Kidney (tissue), 14 donors: ENCODE data around the gene TYRP1. TPM values are rescaled to one million over a fixed set of nuclear protein-coding genes. Genes with fewer than 3 reads are reported as not detected.

Source experiments
- DNase-seq, 5 donors: peaks; one replicate each; pipeline ENCODE4 v3.0.0-alpha.2; 2013 to 2020
- FAIRE-seq: peaks from 2 replicates; lab custom pipeline; 2012; peaks lifted over from hg19 to GRCh38; lab: Jason Lieb, UNC
- H3K27ac ChIP-seq, 2 donors: one replicate each; pipeline ENCODE4 v1.7.0; 2013; ENCODE audit warnings: low read depth in 2 of 2, low read length in 2 of 2, inconsistent platforms in 1 of 2
- H3K27me3 ChIP-seq: one replicate; pipeline ENCODE4 v1.7.1; 2013; ENCODE audit warnings: low read length, inconsistent platforms; ENCODE audit not compliant: control insufficient read depth, insufficient read depth
- H3K36me3 ChIP-seq, 3 donors: one replicate each; pipeline versions ENCODE4 v1.7.0 to v1.7.1; 2013; ENCODE audit warnings: low read length in 3 of 3, control low read depth in 1 of 3, inconsistent platforms in 1 of 3; ENCODE audit not compliant: insufficient read depth in 3 of 3, control insufficient read depth in 2 of 3
- H3K4me1 ChIP-seq, 3 donors: one replicate each; pipeline versions ENCODE4 v1.7.0 to v1.7.1; 2013; ENCODE audit warnings: low read length in 3 of 3, inconsistent platforms in 1 of 3, low read depth in 1 of 3; ENCODE audit not compliant: control insufficient read depth in 2 of 3, insufficient read depth in 2 of 3
- H3K4me3 ChIP-seq, 3 donors: one replicate each; pipeline versions ENCODE4 v1.7.0 to v1.8.1; 2013; ENCODE audit warnings: low read length in 3 of 3, control low read depth in 1 of 3, inconsistent platforms in 1 of 3
- H3K9ac ChIP-seq, 3 donors: one replicate each; pipeline versions ENCODE4 v1.7.0 to v1.7.1; 2013; ENCODE audit warnings: low read length in 3 of 3, control low read depth in 1 of 3, inconsistent platforms in 1 of 3
- H3K9me3 ChIP-seq, 3 donors: one replicate each; pipeline versions ENCODE4 v1.7.0 to v1.7.1; 2013; ENCODE audit warnings: low read length in 3 of 3, control low read depth in 1 of 3, inconsistent platforms in 1 of 3; ENCODE audit not compliant: control insufficient read depth in 2 of 3, insufficient read depth in 1 of 3
- intact Hi-C: fragments of 100-400 bp; cut with DNase I; formaldehyde crosslinking; loops from one replicate; pipeline ENCODE4 v1.11.1; 2022
- polyA plus RNA-seq: library from polyadenylated mRNA; stranded (reverse); fragments of 350-450 nt; fragmentation: Illumina TruSeq; extraction: RNeasy Lipid Tissue Mini Kit (QIAGEN cat#74804); gene quantifications from one replicate; pipeline ENCODE4 v1.2.3, GENCODE V29; 2014; ENCODE audit warnings: low read depth, low replicate concordance; ENCODE audit not compliant: insufficient read depth
- total RNA-seq: library from RNA; stranded (reverse); fragmentation: NEBNext Ultra II Directional; extraction: Animal tissue kit (Norgen Biotek cat#: 25700); gene quantifications from one replicate; pipeline ENCODE4 v1.2.1, GENCODE V29; 2021
- TF ChIP-seq, protein P1 (sequence below): IDR thresholded peaks from 3 replicates; pipeline ENCODE4 v1.5.1; 2012; ENCODE audit warnings: mild to moderate bottlenecking, moderate library complexity, borderline replicate concordance; ENCODE audit not compliant: insufficient read depth; ENCODE audit errors: extremely low read depth
- donor health status: control.
- donor health status: control.
- donor health status: control.
- donor health status: control.
- donor health status: control.
- donor health status: DM: yes; HTN: yes; CAD: no.
- donor health status: Normal renal cell carcinoma (clear cell type).

TYRP1 gene
- total and polyA plus RNA-seq, 2 donors from 2014 or later, result 0.41 to 10.0 TPM

DNA sequence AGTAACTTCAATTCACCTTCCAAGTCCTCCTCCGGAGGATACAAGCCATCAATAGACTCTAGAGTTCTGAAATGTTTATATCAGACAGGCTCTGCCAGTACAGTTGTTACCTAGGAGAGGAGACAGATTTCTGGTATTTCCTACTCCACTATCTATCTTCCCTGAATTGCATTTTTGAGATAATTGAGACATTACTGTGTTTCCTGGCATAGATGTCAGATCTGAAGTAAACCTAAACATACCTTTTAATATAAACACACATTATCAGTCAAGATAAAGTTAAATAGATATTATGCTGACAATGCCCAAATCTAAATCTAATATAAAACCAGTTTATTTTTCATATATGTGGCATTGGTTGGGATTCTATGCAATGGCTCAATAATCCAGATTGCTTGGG lies 8.2 kb upstream of the TYRP1 start:
- Histone ChIP-seq H3K36me3 (no peaks in the 10 kb centered on the region), H3K27me3 (no peaks in the 10 kb centered on the region), H3K4me3 (no peak overlapping the region), H3K4me1 (peaks cover 0 to 3% (median 0%) of the 10 kb centered on the region in 3 donors), H3K9ac (no peak overlapping the region), H3K27ac (no peak overlapping the region), H3K9me3 (no peaks in the 10 kb centered on the region)
- no peak for FAIRE-seq
- intact Hi-C loops, result no loop called here
- DNase-seq, result no peak
- TF ChIP-seq, protein P1, sequence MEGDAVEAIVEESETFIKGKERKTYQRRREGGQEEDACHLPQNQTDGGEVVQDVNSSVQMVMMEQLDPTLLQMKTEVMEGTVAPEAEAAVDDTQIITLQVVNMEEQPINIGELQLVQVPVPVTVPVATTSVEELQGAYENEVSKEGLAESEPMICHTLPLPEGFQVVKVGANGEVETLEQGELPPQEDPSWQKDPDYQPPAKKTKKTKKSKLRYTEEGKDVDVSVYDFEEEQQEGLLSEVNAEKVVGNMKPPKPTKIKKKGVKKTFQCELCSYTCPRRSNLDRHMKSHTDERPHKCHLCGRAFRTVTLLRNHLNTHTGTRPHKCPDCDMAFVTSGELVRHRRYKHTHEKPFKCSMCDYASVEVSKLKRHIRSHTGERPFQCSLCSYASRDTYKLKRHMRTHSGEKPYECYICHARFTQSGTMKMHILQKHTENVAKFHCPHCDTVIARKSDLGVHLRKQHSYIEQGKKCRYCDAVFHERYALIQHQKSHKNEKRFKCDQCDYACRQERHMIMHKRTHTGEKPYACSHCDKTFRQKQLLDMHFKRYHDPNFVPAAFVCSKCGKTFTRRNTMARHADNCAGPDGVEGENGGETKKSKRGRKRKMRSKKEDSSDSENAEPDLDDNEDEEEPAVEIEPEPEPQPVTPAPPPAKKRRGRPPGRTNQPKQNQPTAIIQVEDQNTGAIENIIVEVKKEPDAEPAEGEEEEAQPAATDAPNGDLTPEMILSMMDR, result no peak

DNA sequence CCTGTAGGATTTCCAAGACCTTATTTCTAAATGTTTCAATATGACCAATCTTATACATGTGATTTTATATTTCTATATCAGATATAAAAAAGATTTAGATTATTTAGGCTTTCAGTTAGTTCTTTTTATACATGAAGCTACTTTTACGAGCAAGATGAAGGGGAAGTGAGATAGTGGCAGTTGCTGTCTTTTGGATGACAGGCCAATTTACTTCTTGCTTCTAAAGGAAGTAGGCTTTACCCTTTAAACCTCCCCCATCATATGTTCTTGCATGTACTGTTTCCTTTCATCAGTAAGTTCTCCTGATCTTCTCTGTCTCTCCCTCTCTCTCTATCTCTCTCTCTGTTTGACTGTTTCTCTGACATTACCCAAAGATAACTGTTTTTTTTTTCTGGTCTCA lies 4.0 kb upstream of the TYRP1 start:
- intact Hi-C loops, result no loop called here

GRCh38 chr9:12694013-12694412 lies 828 bp downstream of the TYRP1 start:
- H3K27ac ChIP-seq, result no peak overlapping the region
- intact Hi-C loops, result no loop called here
- TF ChIP-seq, protein P1, result no peak
- DNase-seq, result peak in 1 of 5 donors; percentile 29
- no peaks in the 10 kb centered on the region for H3K4me1 ChIP-seq
- H3K36me3 ChIP-seq, result no peaks in the 10 kb centered on the region
- H3K27me3 ChIP-seq, result no peaks in the 10 kb centered on the region
- H3K9me3 ChIP-seq, result no peaks in the 10 kb centered on the region
- FAIRE-seq, result no peak
- H3K4me3 ChIP-seq, result no peak overlapping the region
- H3K9ac ChIP-seq, result no peak overlapping the region

More for the DNA sequence above, 4.0 kb upstream of the TYRP1 start:
- H3K4me3 ChIP-seq, result no peak overlapping the region
- H3K27me3 ChIP-seq, result no peaks in the 10 kb centered on the region
- DNase-seq, result no peak
- TF ChIP-seq, protein P1, result no peak
- H3K4me1 ChIP-seq, result no peaks in the 10 kb centered on the region
- no peaks in the 10 kb centered on the region for H3K9me3 ChIP-seq
- no peak for FAIRE-seq
- no peaks in the 10 kb centered on the region for H3K36me3 ChIP-seq
- H3K9ac ChIP-seq, result no peak overlapping the region
- no peak overlapping the region for H3K27ac ChIP-seq

DNA sequence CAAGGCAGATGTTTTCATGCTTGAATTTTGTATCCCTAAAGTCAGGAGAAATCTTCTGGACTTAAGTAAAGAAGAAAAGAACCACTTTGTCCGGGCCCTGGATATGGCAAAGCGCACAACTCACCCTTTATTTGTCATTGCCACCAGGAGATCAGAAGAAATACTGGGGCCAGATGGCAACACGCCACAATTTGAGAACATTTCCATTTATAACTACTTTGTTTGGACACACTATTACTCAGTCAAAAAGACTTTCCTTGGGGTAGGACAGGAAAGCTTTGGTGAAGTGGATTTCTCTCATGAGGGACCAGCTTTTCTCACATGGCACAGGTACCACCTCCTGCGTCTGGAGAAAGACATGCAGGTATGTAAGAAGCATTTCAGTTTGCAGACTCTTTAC lies 2.3 kb downstream of the TYRP1 start:
- FAIRE-seq (no peak), DNase-seq (no peak)
- H3K27me3 ChIP-seq, result no peaks in the 10 kb centered on the region
- no peak overlapping the region for H3K27ac ChIP-seq
- H3K4me3 ChIP-seq, result peak overlapping the region in 1 of 3 donors; percentile 13
- intact Hi-C loops, result no loop called here
- no peaks in the 10 kb centered on the region for H3K4me1 ChIP-seq
- H3K9me3 ChIP-seq, result no peaks in the 10 kb centered on the region
- H3K9ac ChIP-seq, result no peak overlapping the region
- TF ChIP-seq, protein P1, result no peak
- no peaks in the 10 kb centered on the region for H3K36me3 ChIP-seq
